Vagina (tissue), 2 donors: Measurements from ENCODE around the gene SRPK1.

Source experiments
- POLR2A ChIP-seq, 2 donors: fragments of 450-650 bp; IDR thresholded peaks; one replicate each; pipeline ENCODE4 v1.6.1; 2017; ENCODE audit warnings: antibody characterized with exemption in 2 of 2, mild to moderate bottlenecking in 2 of 2, moderate library complexity in 2 of 2
- TF ChIP-seq, protein P1 (sequence below), 3 experiments: fragments of 450-650 bp in 2 of 3; fragments of 200-600 bp in 1 of 3; sonication (generic) in 1 of 3; IDR thresholded peaks; one replicate each; pipeline ENCODE4 v1.5.1; 2017 to 2019; ENCODE audit warnings: antibody characterized with exemption in 3 of 3, mild to moderate bottlenecking in 2 of 3, moderate library complexity in 2 of 3

DNA sequence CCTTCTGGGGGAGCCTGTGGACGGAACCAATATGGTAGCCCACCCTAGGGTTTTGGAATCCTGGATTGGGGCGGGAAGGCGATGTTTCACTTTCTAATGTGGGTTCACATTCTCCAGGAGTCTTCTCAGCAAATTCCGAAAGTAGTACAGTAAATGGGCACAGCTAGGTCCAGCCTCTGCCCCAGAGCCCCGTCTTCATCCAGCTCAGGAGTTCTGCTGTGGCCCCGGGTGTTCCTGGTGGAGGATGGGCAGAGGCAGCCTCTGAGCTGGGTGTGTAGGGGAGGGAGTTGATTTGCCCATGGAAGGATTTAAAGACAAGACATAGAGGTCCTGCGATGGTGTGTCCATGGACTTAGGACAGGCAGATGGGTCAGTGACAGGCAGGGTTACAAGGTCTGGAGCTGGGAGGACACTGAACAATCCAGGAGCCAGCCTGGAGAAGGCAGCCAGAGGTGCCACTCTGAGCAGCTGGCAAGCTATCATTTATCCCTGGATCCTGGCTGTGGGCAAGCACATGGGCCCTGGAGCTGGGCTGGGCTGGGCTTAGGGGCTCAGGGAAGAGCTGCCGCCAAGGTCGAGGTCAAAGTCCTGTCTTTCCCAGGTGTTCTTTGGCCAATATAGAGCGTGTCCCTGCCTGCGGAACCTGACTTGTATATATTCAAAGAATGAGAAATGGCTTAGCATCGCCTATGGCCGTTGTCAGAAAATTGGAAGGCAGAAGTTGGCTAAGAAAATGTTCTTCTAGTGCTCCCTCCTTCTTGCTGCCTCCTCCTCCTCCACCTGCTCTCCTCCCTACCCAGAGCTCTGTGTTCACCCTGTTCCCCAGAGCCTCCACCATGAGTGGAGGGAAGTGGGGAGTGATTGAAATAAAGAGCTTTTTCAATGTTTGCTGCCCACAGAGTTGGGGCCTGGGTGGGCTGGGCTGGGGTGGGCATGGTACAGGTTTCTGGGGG lies 133.4 kb downstream of the SRPK1 start:
- TF ChIP-seq, protein P1, sequence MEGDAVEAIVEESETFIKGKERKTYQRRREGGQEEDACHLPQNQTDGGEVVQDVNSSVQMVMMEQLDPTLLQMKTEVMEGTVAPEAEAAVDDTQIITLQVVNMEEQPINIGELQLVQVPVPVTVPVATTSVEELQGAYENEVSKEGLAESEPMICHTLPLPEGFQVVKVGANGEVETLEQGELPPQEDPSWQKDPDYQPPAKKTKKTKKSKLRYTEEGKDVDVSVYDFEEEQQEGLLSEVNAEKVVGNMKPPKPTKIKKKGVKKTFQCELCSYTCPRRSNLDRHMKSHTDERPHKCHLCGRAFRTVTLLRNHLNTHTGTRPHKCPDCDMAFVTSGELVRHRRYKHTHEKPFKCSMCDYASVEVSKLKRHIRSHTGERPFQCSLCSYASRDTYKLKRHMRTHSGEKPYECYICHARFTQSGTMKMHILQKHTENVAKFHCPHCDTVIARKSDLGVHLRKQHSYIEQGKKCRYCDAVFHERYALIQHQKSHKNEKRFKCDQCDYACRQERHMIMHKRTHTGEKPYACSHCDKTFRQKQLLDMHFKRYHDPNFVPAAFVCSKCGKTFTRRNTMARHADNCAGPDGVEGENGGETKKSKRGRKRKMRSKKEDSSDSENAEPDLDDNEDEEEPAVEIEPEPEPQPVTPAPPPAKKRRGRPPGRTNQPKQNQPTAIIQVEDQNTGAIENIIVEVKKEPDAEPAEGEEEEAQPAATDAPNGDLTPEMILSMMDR (IDR thresholded peaks at IDR 0.05): no peak
- no peak for TF ChIP-seq POLR2A (IDR thresholded peaks at IDR 0.05)
